Measurements from ENCODE around the gene LYRM1.

DNA sequence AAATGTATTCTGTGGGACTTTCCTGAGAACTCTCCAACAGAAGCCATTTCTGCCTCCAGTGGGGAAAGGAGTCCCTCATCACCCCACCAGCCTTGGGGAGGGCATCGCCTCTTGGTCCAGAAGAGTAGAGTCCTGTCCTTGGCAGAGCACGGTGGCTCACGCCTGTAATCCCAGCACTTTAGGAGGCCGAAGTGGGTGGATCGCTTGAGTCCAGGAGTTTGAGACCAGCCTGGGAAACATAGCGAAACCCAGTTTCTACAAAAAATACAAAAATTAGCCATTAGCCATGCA lies 41.0 kb downstream of the LYRM1 start:
- TF ChIP-seq, protein P1, sequence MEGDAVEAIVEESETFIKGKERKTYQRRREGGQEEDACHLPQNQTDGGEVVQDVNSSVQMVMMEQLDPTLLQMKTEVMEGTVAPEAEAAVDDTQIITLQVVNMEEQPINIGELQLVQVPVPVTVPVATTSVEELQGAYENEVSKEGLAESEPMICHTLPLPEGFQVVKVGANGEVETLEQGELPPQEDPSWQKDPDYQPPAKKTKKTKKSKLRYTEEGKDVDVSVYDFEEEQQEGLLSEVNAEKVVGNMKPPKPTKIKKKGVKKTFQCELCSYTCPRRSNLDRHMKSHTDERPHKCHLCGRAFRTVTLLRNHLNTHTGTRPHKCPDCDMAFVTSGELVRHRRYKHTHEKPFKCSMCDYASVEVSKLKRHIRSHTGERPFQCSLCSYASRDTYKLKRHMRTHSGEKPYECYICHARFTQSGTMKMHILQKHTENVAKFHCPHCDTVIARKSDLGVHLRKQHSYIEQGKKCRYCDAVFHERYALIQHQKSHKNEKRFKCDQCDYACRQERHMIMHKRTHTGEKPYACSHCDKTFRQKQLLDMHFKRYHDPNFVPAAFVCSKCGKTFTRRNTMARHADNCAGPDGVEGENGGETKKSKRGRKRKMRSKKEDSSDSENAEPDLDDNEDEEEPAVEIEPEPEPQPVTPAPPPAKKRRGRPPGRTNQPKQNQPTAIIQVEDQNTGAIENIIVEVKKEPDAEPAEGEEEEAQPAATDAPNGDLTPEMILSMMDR (IDR thresholded peaks at IDR 0.05; ENCODE audit: insufficient read depth, low read depth, low read length) = no peak
- TF ChIP-seq EZH2 (IDR thresholded peaks at IDR 0.05; ENCODE audit: insufficient read depth, low read length) = no peak
